ENCODE measurements around the gene SLC26A1. TPM values are rescaled to one million over a fixed set of nuclear protein-coding genes. Genes with fewer than 3 reads are reported as not detected.
"Not testable (repeated sequence)": the region's sequence is repeated elsewhere in the genome, so short reads cannot be mapped to it uniquely, and the experiment has no call there.

The SLC26A1 gene
- total and polyA plus RNA-seq, 2 donors, result 0.14 to 0.41 TPM

GRCh38 chr4:1003271-1004070, 10.3 kb upstream of the SLC26A1 start:
- Histone ChIP-seq H3K27ac (ENCODE audit: low read depth in 1 of 2, low read length in 1 of 2) (no peak overlapping the region), H3K36me3 (ENCODE audit: control insufficient read depth in 2 of 2, insufficient read depth in 2 of 2, low read length in 1 of 2) (no peaks in the 10 kb centered on the region), H3K9me3 (ENCODE audit: control insufficient read depth in 2 of 2, insufficient read depth in 1 of 2, low read length in 1 of 2) (peaks cover 0 to 2% of the 10 kb centered on the region in 2 donors), H3K4me1 (ENCODE audit: control insufficient read depth in 2 of 2, insufficient read depth in 2 of 2, low read length in 2 of 2) (peaks cover 2 to 3% of the 10 kb centered on the region in 2 donors), H3K27me3 (ENCODE audit: control insufficient read depth in 2 of 2, insufficient read depth in 1 of 2, low read length in 1 of 2) (peaks cover 66 to 95% of the 10 kb centered on the region in 2 donors), H3K4me3 (ENCODE audit: low read length in 2 of 2) (no peak overlapping the region)
- no peak for DNase-seq (ENCODE audit: low read depth in 6 of 9, low spot score in 9 of 9)
- 38% methylated on average over 63 of the region's 63 CpGs for WGBS

GRCh38 chr4:1002631-1003251, 9.5 kb upstream of the SLC26A1 start:
- Histone ChIP-seq H3K4me3 (ENCODE audit: low read length in 2 of 2) (no peak overlapping the region), H3K27me3 (ENCODE audit: control insufficient read depth in 2 of 2, insufficient read depth in 1 of 2, low read length in 1 of 2) (peaks cover 67 to 95% of the 10 kb centered on the region in 2 donors), H3K36me3 (ENCODE audit: control insufficient read depth in 2 of 2, insufficient read depth in 2 of 2, low read length in 1 of 2) (no peaks in the 10 kb centered on the region), H3K4me1 (ENCODE audit: control insufficient read depth in 2 of 2, insufficient read depth in 2 of 2, low read length in 2 of 2) (peaks cover 0 to 2% of the 10 kb centered on the region in 2 donors), H3K27ac (ENCODE audit: low read depth in 1 of 2, low read length in 1 of 2) (no peak overlapping the region), H3K9me3 (ENCODE audit: control insufficient read depth in 2 of 2, insufficient read depth in 1 of 2, low read length in 1 of 2) (peaks cover 0 to 2% of the 10 kb centered on the region in 2 donors)
- 5% methylated on average over 75 of the region's 75 CpGs for WGBS
- DNase-seq (ENCODE audit: low read depth in 6 of 9, low spot score in 9 of 9), result no peak

- H3K9me3 ChIP-seq (ENCODE audit: control insufficient read depth in 2 of 2, insufficient read depth in 1 of 2, low read length in 1 of 2), result peaks cover 0 to 2% of the 10 kb centered on the region in 2 donors
- peaks cover 0 to 2% of the 10 kb centered on the region in 2 donors for H3K4me1 ChIP-seq (ENCODE audit: control insufficient read depth in 2 of 2, insufficient read depth in 2 of 2, low read length in 2 of 2)
- no peak for DNase-seq (ENCODE audit: low read depth in 6 of 9, low spot score in 9 of 9)
- 7% methylated on average over 54 of the region's 54 CpGs for WGBS
- no peak overlapping the region for H3K27ac ChIP-seq (ENCODE audit: low read depth in 1 of 2, low read length in 1 of 2)
- H3K27me3 ChIP-seq (ENCODE audit: control insufficient read depth in 2 of 2, insufficient read depth in 1 of 2, low read length in 1 of 2), result peaks cover 71 to 95% of the 10 kb centered on the region in 2 donors
- no peaks in the 10 kb centered on the region for H3K36me3 ChIP-seq (ENCODE audit: control insufficient read depth in 2 of 2, insufficient read depth in 2 of 2, low read length in 1 of 2)
- no peak overlapping the region for H3K4me3 ChIP-seq (ENCODE audit: low read length in 2 of 2)
Measured at GRCh38 chr4:1002131-1002630, 9.0 kb upstream of the SLC26A1 start.

GRCh38 chr4:1001561-1002130, 8.4 kb upstream of the SLC26A1 start:
- H3K27me3 ChIP-seq (ENCODE audit: control insufficient read depth in 2 of 2, insufficient read depth in 1 of 2, low read length in 1 of 2), result peaks cover 74 to 95% of the 10 kb centered on the region in 2 donors

GRCh38 chr4:1000686-1001260, 7.6 kb upstream of the SLC26A1 start:
- Histone ChIP-seq H3K36me3 (ENCODE audit: control insufficient read depth in 2 of 2, insufficient read depth in 2 of 2, low read length in 1 of 2) (no peaks in the 10 kb centered on the region), H3K4me3 (ENCODE audit: low read length in 2 of 2) (no peak overlapping the region), H3K27me3 (ENCODE audit: control insufficient read depth in 2 of 2, insufficient read depth in 1 of 2, low read length in 1 of 2) (peaks cover 81 to 97% of the 10 kb centered on the region in 2 donors), H3K4me1 (ENCODE audit: control insufficient read depth in 2 of 2, insufficient read depth in 2 of 2, low read length in 2 of 2) (peaks cover 0 to 2% of the 10 kb centered on the region in 2 donors), H3K27ac (ENCODE audit: low read depth in 1 of 2, low read length in 1 of 2) (no peak overlapping the region), H3K9me3 (ENCODE audit: control insufficient read depth in 2 of 2, insufficient read depth in 1 of 2, low read length in 1 of 2) (no peaks in the 10 kb centered on the region)
- WGBS, result 96% methylated on average over 15 of the region's 15 CpGs
- no peak for DNase-seq (ENCODE audit: low read depth in 6 of 9, low spot score in 9 of 9)

More at GRCh38 chr4:1001561-1002130, 8.4 kb upstream of the SLC26A1 start:
- H3K9me3 ChIP-seq (ENCODE audit: control insufficient read depth in 2 of 2, insufficient read depth in 1 of 2, low read length in 1 of 2), result no peaks in the 10 kb centered on the region
- H3K36me3 ChIP-seq (ENCODE audit: control insufficient read depth in 2 of 2, insufficient read depth in 2 of 2, low read length in 1 of 2), result no peaks in the 10 kb centered on the region
- H3K4me1 ChIP-seq (ENCODE audit: control insufficient read depth in 2 of 2, insufficient read depth in 2 of 2, low read length in 2 of 2), result peaks cover 0 to 2% of the 10 kb centered on the region in 2 donors
- WGBS, result 29% methylated on average over 48 of the region's 48 CpGs
- no peak overlapping the region for H3K27ac ChIP-seq (ENCODE audit: low read depth in 1 of 2, low read length in 1 of 2)
- H3K4me3 ChIP-seq (ENCODE audit: low read length in 2 of 2), result no peak overlapping the region
- DNase-seq (ENCODE audit: low read depth in 6 of 9, low spot score in 9 of 9), result no peak

GRCh38 chr4:999882-1000425, 6.8 kb upstream of the SLC26A1 start:
- no peak for DNase-seq (ENCODE audit: low read depth in 6 of 9, low spot score in 9 of 9)
- H3K27me3 ChIP-seq (ENCODE audit: control insufficient read depth in 2 of 2, insufficient read depth in 1 of 2, low read length in 1 of 2), result peaks cover 76 to 96% of the 10 kb centered on the region in 2 donors

GRCh38 chr4:999240-999863, 6.1 kb upstream of the SLC26A1 start:
- not testable (repeated sequence) for H3K36me3 ChIP-seq (ENCODE audit: control insufficient read depth in 2 of 2, insufficient read depth in 2 of 2, low read length in 1 of 2)
- WGBS, result 65% methylated on average over 16 of the region's 21 CpGs

More at GRCh38 chr4:999882-1000425, 6.8 kb upstream of the SLC26A1 start:
- H3K36me3 ChIP-seq (ENCODE audit: control insufficient read depth in 2 of 2, insufficient read depth in 2 of 2, low read length in 1 of 2), result no peaks in the 10 kb centered on the region
- WGBS, result 76% methylated on average over 18 of the region's 18 CpGs
- H3K9me3 ChIP-seq (ENCODE audit: control insufficient read depth in 2 of 2, insufficient read depth in 1 of 2, low read length in 1 of 2), result no peaks in the 10 kb centered on the region
- H3K4me3 ChIP-seq (ENCODE audit: low read length in 2 of 2), result no peak overlapping the region
- H3K27ac ChIP-seq (ENCODE audit: low read depth in 1 of 2, low read length in 1 of 2), result no peak overlapping the region
- peaks cover 0 to 2% of the 10 kb centered on the region in 2 donors for H3K4me1 ChIP-seq (ENCODE audit: control insufficient read depth in 2 of 2, insufficient read depth in 2 of 2, low read length in 2 of 2)

GRCh38 chr4:998096-998691, 5.0 kb upstream of the SLC26A1 start:
- peaks cover 59 to 78% of the 10 kb centered on the region in 2 donors for H3K27me3 ChIP-seq (ENCODE audit: control insufficient read depth in 2 of 2, insufficient read depth in 1 of 2, low read length in 1 of 2)
- H3K27ac ChIP-seq (ENCODE audit: low read depth in 1 of 2, low read length in 1 of 2), result no peak overlapping the region
- H3K9me3 ChIP-seq (ENCODE audit: control insufficient read depth in 2 of 2, insufficient read depth in 1 of 2, low read length in 1 of 2), result no peaks in the 10 kb centered on the region
- DNase-seq (ENCODE audit: low read depth in 6 of 9, low spot score in 9 of 9), result no peak
- H3K4me3 ChIP-seq (ENCODE audit: low read length in 2 of 2), result no peak overlapping the region
- 61% methylated on average over 12 of the region's 12 CpGs for WGBS
- H3K4me1 ChIP-seq (ENCODE audit: control insufficient read depth in 2 of 2, insufficient read depth in 2 of 2, low read length in 2 of 2), result peaks cover 0 to 2% of the 10 kb centered on the region in 2 donors
- no peaks in the 10 kb centered on the region for H3K36me3 ChIP-seq (ENCODE audit: control insufficient read depth in 2 of 2, insufficient read depth in 2 of 2, low read length in 1 of 2)

More at GRCh38 chr4:999240-999863, 6.1 kb upstream of the SLC26A1 start:
- not testable (repeated sequence) for H3K9me3 ChIP-seq (ENCODE audit: control insufficient read depth in 2 of 2, insufficient read depth in 1 of 2, low read length in 1 of 2); H3K27ac ChIP-seq (ENCODE audit: low read depth in 1 of 2, low read length in 1 of 2); H3K4me1 ChIP-seq (ENCODE audit: control insufficient read depth in 2 of 2, insufficient read depth in 2 of 2, low read length in 2 of 2); H3K4me3 ChIP-seq (ENCODE audit: low read length in 2 of 2); DNase-seq (ENCODE audit: low read depth in 6 of 9, low spot score in 9 of 9)
- peaks cover 70 to 90% of the 10 kb centered on the region in 2 donors for H3K27me3 ChIP-seq (ENCODE audit: control insufficient read depth in 2 of 2, insufficient read depth in 1 of 2, low read length in 1 of 2)
